Measurements from ENCODE around the gene CAMK2D.

The CAMK2D gene

DNA sequence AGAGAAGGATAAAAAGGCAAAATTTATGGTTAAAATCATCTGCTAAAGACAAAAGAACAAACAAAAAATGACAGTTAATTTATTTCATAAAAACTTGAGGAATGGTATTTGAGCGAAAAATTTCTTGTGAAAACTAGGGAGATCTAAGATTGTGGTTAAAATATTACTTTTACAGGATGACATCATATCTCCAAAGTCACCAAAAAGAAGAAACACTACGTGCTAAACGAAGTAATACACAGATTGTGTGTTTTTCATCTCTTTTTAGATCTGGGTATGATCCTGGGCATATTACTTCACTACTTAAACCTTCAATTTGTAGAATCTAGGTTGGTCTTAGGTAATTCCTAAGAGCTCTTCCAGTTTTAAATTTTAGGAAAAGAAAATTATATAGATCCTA is 107.7 kb downstream of the CAMK2D start:
- no peak overlapping the region for H3K4me3 ChIP-seq (ENCODE audit: low read depth, low read length)
- no peak for DNase-seq (ENCODE audit: low read depth)

DNA sequence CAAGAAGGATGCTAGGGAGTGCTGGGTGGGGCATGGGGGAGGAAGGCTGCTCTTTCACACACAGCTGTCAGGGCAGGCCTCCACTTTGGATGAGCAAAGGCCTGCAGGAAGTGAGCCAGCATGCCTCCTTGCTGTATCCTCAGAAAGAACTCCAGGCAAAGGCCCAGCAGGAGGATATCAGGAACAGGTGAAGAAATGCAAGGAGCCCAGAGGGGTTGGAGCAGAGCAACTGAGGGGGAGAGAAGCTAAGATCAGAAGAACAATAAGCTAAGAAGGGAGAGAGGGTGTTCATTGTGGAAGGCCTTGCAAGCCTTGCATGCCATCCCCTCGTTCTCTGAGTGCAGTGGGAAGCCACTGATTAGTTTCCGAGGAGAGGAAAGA is 115.1 kb downstream of the CAMK2D start:
- no peak for DNase-seq (ENCODE audit: low read depth)
- no peak overlapping the region for H3K4me3 ChIP-seq (ENCODE audit: low read depth, low read length)

DNA sequence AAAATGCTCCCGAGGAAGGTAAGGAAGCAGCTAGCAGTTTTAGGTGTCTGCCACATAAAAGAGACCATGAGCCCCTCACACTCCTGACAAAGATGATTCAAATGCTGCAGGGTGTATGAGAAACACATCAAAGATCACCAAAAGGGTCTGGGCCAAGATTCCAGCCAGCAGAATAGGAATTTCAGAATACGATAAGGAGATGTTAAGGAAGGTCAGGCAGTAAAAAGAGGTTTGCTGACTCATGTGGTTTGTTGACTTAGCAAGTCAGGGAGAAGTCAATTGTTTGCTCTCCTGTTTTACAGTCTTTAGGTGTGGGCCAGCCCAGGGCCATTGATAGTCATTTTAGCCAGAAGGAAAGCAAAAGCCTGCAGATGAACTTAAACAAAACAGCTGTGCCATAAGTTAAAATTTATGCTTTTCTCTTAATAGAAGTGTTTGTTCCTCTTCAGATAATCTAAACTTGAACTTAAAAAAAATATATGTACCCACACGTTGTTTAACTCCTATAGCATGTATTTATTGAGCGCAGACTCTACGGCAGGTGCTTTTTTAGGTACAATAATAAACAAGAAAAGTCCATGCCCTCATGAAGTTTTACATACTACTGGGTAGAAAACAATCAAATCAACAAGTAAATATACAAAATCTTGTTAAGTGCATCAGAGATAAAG is 115.6 kb downstream of the CAMK2D start:
- H3K4me3 ChIP-seq (ENCODE audit: low read depth, low read length) = no peak overlapping the region
- DNase-seq (ENCODE audit: low read depth) = no peak

DNA sequence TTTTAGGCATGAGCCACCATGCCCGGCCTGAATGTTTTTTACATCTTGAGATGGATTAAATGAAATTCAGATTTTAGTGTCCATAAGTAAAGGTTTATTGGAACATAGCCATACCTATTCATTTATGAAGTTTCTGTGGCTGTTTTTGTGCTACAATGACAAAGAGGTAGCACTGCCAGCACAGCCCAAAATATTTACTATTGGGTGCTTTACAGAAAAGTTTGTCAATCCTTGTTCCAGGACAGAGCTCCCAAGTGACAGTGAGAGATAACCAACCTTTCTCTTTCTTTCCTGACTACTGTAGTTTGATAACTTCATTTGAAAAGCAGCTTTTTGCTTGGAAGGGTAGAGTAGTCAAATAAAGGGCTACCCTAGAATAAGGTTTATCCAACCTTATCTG is 116.2 kb downstream of the CAMK2D start:
- no peak overlapping the region for H3K4me3 ChIP-seq (ENCODE audit: low read depth, low read length)
- DNase-seq (ENCODE audit: low read depth) = no peak

DNA sequence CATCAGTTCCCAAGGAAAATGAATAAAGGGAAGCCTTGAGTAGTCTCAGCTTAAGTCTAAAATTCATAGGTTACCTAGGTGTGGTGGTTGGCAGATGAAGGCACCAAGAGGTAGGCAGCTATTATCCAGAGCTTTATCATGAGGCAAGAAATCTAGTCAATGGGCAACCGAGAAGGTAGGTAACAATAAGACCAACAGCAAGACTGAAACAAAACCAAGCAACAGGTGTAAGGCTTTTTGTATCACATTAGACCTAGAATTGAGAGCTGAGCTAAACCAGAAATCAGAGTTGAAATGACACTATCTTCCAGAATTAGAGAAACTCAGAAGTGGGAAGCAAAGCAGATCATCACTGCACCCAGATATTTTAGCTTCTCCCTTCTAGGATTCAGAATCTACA is 117.1 kb downstream of the CAMK2D start:
- no peak for DNase-seq (ENCODE audit: low read depth)
- H3K4me3 ChIP-seq (ENCODE audit: low read depth, low read length) = no peak overlapping the region

DNA sequence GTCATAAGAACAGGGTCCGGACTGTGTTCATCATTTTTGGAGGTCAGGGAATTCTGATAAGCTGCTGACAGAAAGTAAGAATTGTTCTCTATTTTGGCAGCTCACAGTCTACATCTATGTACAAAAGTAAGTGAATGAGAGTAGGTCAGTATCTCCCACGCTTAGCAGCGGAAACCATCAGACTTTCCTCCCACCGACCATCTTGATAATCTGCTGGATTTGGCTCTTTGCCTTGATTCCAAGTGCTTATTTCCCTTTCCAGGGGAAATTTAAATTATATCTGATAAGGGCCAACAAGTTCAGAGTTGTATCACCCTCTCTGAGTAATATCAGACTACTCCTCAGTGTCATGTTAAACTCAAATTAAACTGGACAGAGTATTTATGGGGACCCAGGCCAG is 118.0 kb downstream of the CAMK2D start:
- no peak overlapping the region for H3K4me3 ChIP-seq (ENCODE audit: low read depth, low read length)
- no peak for DNase-seq (ENCODE audit: low read depth)

DNA sequence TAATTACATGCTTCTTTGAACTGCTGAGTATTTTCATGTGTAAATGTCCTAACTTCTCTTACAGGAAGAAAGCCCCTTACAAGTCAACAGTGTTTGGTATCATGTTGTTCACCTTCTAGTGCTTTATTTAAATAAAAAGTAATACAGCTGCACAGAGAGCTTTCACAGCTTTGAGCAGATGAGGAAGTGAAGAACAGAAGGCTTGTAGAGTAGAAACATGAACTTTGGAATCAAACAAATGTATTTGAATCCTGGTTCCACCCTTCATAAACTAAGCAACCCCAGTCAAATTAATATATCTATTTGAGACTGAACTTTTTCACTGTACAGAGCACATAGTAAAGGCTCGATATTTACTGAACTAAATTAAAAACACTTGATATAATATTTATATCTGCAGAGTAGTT is 120.5 kb downstream of the CAMK2D start:
- H3K4me3 ChIP-seq (ENCODE audit: low read depth, low read length) = no peak overlapping the region
- no peak for DNase-seq (ENCODE audit: low read depth)

DNA sequence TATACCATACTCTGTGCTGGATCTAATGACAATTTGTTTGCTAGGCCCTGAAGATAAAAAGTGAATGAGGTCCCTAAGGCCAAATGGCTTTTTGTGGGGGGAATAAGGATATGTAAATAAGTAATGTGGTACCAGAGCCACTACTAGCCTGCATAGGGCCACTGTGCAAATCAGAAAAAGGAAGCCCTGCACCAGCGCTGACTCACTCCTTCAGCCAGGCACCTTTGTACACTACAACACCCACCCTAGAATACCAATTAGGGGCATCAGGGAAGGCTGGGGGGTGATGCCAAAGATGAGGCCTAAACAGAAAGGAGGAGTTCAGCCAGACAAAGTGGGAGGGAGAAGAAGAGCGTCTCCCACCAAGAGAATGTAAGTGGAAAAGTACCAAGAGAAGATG is 122.2 kb downstream of the CAMK2D start:
- no peak overlapping the region for H3K4me3 ChIP-seq (ENCODE audit: low read depth, low read length)
- DNase-seq (ENCODE audit: low read depth) = no peak

DNA sequence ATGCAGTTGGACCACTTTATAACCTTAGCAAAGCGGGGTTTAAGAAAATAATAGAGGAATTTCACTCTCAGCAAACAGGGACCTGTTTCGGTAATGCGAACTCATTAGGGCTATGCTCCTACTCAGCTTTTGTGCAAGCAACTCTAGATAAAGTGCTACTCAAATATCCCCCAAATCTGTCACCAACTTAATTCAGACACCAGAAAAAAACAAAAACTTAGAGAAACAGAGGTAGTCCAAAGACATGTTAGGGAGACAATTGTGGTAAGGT is 123.0 kb downstream of the CAMK2D start:
- no peak overlapping the region for H3K4me3 ChIP-seq (ENCODE audit: low read depth, low read length)
- no peak for DNase-seq (ENCODE audit: low read depth)

DNA sequence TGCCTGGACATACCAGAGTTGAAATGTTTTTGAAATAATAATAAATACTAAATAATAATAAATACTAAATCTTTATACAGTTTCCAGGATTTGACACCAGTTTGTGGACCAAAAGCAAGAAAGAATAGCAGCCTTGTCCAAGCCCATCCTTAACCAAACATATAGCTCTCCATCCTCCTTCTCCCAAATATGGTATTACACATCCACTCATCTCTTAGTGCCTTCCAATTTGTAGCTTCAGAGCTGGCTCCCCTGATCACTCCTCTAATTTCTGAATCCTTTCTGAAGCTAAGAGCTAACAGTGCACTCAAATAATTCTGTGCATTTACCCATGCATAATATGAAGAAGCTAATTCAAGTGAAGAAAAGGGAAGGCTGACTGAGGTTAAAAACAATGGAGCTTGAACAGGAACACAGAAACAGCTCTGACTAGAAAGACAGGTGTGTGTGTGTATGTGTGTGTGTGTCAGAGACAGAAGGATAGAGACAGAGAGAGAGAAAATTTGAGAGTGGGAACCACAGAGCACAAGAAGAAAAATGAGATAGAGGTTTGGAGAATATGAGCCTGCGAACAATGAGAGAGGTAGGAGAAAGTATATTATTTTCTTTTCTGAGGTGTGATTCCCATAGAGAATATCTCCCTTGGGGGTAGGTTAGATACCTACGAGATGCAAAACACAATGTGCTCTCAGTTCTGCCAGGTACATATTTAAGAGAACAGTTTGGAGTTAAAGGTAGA is 123.5 kb downstream of the CAMK2D start:
- DNase-seq (ENCODE audit: low read depth) = no peak
- no peak overlapping the region for H3K4me3 ChIP-seq (ENCODE audit: low read depth, low read length)

DNA sequence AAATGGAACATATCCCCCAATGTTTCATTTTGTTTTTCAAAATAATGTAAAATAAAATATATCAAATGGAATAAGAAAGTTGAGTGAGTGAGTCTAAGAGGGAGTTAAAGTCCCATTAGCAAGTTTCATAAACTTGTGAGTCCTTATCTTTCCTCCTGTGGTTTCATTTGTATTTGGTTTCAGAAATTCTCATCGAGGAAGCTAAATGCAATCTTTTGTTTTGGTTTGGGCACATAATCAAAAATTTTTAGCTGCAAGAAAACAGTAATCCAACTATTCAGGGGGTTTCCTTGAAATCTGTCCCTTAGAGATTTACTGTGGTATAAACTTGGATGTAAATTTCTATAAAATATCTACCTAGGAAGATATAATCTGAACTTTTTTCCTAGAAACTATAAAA is 124.2 kb downstream of the CAMK2D start:
- no peak for DNase-seq (ENCODE audit: low read depth)
- H3K4me3 ChIP-seq (ENCODE audit: low read depth, low read length) = no peak overlapping the region

DNA sequence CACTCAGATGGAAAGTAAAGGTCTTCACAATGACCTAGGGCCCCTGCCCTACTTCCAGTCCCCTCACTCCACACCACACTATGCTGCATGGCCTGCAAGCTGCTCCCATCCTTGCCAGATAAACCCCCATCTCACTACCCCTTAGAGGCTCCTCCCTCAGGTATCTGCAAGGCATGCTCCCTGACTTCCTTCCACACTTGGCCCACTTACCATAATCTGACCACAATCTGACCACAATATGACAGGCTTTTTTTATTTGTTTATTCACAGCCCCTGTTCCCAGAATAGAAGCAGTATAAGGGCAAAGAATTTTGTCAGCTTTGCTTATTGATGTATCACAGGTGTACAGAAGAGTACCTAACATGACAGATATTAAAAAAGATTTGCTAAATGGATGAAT is 124.7 kb downstream of the CAMK2D start:
- H3K4me3 ChIP-seq (ENCODE audit: low read depth, low read length) = no peak overlapping the region
- DNase-seq (ENCODE audit: low read depth) = no peak

DNA sequence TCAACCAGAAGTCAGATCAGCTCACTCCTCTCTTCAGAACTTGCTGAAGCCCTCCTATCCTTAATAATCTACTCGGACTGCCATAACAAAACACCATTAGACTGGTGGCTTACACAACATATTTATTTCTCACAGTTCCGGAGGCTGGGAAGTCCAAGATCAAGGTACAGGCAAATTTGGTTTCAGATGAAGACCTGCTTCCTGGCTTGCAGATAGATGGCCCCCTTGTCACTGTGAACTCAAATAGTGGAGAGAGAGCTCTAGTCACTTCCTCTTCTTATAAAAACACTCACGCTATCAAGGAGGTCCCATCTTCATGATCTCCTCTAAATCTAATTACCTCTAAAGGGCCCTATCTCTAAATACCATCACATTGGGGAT is 125.1 kb downstream of the CAMK2D start:
- DNase-seq (ENCODE audit: low read depth) = no peak
- H3K4me3 ChIP-seq (ENCODE audit: low read depth, low read length) = no peak overlapping the region

DNA sequence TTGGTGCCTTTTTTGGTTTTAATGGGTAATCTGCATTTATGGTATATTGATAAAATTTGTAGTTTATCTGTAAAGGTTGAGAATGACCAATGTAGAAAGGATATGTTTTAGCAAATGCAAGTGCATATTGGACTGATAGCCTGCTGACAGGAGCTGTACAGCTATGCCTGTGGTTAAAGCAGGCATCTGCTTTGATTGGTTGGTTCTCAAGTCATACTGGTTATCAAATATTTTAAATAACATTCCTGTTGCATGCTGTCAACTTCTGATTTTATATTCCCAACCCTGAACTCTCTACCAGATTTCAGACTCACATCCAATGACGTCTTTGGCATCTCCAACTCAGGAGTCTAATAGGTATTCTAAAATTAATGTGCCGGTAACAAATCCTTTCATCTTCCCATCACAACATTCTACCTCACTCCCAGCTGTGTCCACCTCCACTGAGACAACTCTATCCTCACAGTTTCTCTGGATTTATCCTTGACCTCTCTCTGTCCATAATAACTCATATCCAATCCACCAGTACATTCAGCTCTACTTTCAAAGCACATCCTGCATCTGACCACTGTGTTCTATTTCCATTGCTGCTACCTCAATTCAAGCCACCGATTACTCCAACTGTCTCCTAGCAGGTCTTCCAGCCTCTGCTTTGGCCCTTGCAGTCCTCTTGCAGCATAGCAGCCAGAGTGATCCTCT is 125.7 kb downstream of the CAMK2D start:
- DNase-seq (ENCODE audit: low read depth) = no peak
- no peak overlapping the region for H3K4me3 ChIP-seq (ENCODE audit: low read depth, low read length)

DNA sequence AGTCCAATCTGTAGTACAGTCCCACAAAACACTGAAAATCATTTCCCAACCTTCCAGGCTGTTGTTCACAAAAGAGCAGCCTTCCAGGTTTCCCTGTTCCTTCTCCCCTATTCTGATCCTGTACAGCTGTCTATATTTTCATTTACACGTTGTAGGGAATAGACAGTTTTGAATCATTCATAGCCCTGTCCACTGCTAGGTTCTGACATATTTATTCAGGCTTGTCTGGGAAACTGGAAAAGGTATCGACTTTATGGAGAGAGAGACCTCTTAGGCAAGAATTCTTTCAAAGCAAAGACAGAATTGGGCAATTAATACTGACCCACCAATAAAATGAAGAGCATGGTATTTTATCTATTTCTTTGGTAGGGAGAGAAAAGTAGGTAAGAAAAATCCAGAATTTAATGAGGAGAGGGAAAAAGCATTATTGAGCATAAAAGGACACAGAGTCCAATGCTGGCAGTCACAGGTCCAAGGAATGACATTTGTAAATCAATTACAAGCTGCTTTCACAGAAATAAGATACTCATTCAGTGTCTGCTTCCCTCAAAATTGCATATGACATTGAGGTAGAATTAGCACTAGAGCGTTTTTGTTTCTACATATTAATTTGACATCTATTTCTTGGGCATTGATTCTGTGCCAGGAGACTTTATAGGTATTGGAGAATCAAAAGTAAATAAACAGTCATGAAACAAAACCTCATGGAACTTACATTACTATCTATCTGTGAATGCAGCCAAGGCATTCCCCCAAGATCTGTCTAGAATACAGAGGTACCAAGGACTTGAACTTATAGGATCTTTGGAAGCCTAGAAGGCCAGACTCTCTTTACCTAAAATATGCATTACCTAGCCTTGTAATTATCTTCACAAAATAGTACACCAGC is 127.2 kb downstream of the CAMK2D start:
- DNase-seq (ENCODE audit: low read depth) = no peak
- H3K4me3 ChIP-seq (ENCODE audit: low read depth, low read length) = no peak overlapping the region

DNA sequence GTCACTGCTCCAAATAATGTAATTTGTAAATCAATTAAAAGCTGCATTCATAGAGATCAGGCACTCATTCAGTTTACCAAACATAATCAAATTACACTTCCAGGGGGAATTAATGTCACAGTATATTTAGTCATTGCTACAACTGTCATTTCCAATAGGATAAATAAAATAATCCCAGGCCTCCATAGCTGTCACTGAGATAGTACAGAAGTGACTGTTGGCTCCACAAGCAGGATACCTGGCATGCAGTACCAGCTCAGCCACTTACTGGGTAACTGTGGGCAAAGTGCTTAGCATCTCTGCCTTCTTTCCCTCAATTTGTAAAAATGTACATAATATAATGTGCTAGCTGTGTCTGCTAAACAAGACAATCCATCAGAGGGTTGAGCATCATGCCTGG is 128.1 kb downstream of the CAMK2D start:
- DNase-seq (ENCODE audit: low read depth) = no peak
- H3K4me3 ChIP-seq (ENCODE audit: low read depth, low read length) = no peak overlapping the region

DNA sequence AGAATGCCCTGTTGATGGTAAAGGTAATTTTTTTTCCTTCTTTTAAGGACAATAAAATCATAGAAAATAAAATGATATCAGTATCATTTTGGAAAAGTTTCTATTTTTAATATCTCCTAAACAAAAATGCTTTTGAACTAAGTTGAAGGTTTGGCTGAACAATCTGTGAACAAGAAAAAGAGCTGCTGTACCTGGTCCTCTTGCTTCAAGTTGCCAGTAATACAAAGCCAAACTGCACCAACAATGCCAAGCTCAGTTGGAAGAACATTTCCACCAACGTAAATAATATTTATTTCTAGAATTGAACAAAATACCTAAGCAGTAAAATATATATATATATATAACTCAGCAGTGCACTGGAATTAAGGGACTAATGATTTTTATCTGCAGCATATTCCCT is 132.8 kb downstream of the CAMK2D start:
- no peak for DNase-seq (ENCODE audit: low read depth)
- no peak overlapping the region for H3K4me3 ChIP-seq (ENCODE audit: low read depth, low read length)

DNA sequence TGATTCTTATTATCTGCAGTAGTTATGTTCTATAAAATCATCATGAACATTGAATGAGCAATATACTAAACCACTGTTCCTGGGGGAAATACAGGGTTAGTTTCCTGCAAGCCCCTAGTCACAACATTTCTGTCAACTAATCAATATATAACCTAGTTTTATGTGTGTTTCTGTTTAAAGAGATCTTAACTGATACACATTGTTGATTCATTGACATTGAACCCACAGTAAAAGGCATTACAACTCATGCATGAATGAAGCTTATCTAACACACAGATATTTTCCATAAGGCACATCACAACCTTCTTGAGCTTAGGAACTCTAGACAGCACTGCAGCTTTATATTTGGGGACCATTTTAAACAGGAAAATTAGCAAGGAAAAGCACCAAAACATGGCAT is 134.2 kb downstream of the CAMK2D start:
- H3K4me3 ChIP-seq (ENCODE audit: low read depth, low read length) = no peak overlapping the region
- DNase-seq (ENCODE audit: low read depth) = no peak

DNA sequence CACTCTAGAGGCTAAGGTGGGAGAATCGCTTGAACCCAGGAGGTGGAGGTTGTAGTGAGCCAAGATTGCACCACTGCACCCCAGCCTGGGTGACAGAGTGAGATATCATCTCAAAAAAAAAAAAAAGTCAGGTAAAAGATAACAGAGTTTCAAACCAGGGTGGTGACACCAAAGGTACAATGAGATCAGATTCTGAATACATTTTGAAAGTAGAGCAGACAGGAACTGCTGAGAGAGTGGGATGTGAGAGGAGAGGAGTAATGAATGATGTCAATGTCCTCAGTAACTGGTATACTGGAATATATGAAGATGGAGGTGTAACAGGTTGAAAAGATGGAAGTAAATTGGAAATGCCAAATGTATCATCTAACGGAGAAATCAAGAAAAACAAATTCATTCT is 135.6 kb downstream of the CAMK2D start:
- no peak for DNase-seq (ENCODE audit: low read depth)
- no peak overlapping the region for H3K4me3 ChIP-seq (ENCODE audit: low read depth, low read length)

DNA sequence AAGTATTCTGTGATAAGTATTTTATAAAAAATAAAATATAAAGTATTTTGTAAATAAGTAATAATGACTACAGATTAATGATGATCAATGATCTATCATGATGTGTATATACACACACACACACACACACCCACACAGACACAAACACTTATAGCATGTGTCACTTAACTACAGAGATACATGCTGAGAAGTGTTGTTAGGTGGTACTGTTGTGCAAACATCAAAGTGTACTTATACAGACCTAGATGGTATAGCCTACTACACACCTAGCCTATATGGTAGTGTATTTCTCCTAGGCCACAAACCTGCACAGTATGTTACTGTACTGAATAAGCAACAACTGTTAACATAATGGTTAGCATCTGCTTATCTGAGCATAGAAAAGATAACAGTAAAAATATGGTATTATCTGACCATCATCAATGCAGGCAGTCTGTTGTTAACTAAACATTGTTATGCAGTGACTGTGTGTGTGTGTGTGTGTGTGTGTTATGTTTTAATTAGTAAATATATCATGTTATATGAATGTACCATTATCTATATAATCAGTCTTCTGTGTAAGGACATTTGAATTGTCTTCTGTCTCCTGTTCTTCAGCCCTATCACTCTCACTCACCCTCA is 138.2 kb downstream of the CAMK2D start:
- no peak for DNase-seq (ENCODE audit: low read depth)
- H3K4me3 ChIP-seq (ENCODE audit: low read depth, low read length) = no peak overlapping the region

Measured in skeletal muscle cell (primary cell).